NCI-H748 (cell line): ENCODE measurements around the gene BCLAF1.
A peak's percentile ranks its signal among the peaks of the same experiment; 100 is the strongest.
"Not testable (repeated sequence)": the region's sequence is repeated elsewhere in the genome, so short reads cannot be mapped to it uniquely, and the experiment has no call there.

Source experiments
- DNase-seq: peaks from one replicate; lab custom pipeline; 2025; ENCODE audit not compliant: unreplicated experiment; lab: John Stamatoyannopoulos, UW

Gene BCLAF1

GRCh38 chr6:136250686-136251008, 39.0 kb downstream of the BCLAF1 start:
- peak; percentile 68 for DNase-seq

GRCh38 chr6:136249811-136250685, 39.6 kb downstream of the BCLAF1 start, which contains the start of gene MTFR2:
Gene MTFR2 (minus strand): TSS chr6:136250311. CDS start chr6:136249099, 1,212 bp downstream.
- peak; percentile 99 for DNase-seq

- no peak for DNase-seq
Observed at GRCh38 chr6:136249336-136249735, 40.3 kb downstream of the BCLAF1 start.

- no peak for DNase-seq
Observed at GRCh38 chr6:136244061-136244616, 45.5 kb downstream of the BCLAF1 start.

GRCh38 chr6:136236466-136237293, 53.0 kb downstream of the BCLAF1 start:
- DNase-seq: no peak

- DNase-seq: no peak
Observed at GRCh38 chr6:136235233-136235564, 54.4 kb downstream of the BCLAF1 start.

- DNase-seq: no peak
Observed at GRCh38 chr6:136232701-136233100, 56.9 kb downstream of the BCLAF1 start.

- DNase-seq: peak; percentile 13
Observed at GRCh38 chr6:136230219-136230853, 59.3 kb downstream of the BCLAF1 start.

GRCh38 chr6:136228814-136229213, 60.8 kb downstream of the BCLAF1 start:
- no peak for DNase-seq

- DNase-seq: no peak
Observed at GRCh38 chr6:136226674-136227377, 62.8 kb downstream of the BCLAF1 start.

- peak; percentile 58 for DNase-seq
Observed at GRCh38 chr6:136226027-136226673, 63.5 kb downstream of the BCLAF1 start.

GRCh38 chr6:136225496-136225895, 64.2 kb downstream of the BCLAF1 start:
- no peak for DNase-seq

GRCh38 chr6:136224974-136225373, 64.7 kb downstream of the BCLAF1 start:
- DNase-seq: not testable (repeated sequence)

GRCh38 chr6:136216503-136217401, 72.9 kb downstream of the BCLAF1 start:
- no peak for DNase-seq

GRCh38 chr6:136213853-136214252, 75.8 kb downstream of the BCLAF1 start:
- no peak for DNase-seq

- no peak for DNase-seq
Observed at GRCh38 chr6:136213012-136213539, 76.6 kb downstream of the BCLAF1 start.

- no peak for DNase-seq
Observed at GRCh38 chr6:136212608-136213007, 77.0 kb downstream of the BCLAF1 start.

GRCh38 chr6:136210398-136211165, 79.1 kb downstream of the BCLAF1 start:
- DNase-seq: peak; percentile 26
